ENCODE data around the gene SMIM24.
"Not testable (repeated sequence)": the region's sequence is repeated elsewhere in the genome, so short reads cannot be mapped to it uniquely, and the experiment has no call there.

The SMIM24 gene

GRCh38 chr19:3441089-3441985, 39.0 kb downstream of the SMIM24 start:
- in situ Hi-C loops (cut with HindIII; ENCODE audit: low sequenced_read_pairs): no loop called here

GRCh38 chr19:3440082-3440481, 40.2 kb downstream of the SMIM24 start:
- in situ Hi-C loops (cut with HindIII; ENCODE audit: low sequenced_read_pairs): no loop called here

DNA sequence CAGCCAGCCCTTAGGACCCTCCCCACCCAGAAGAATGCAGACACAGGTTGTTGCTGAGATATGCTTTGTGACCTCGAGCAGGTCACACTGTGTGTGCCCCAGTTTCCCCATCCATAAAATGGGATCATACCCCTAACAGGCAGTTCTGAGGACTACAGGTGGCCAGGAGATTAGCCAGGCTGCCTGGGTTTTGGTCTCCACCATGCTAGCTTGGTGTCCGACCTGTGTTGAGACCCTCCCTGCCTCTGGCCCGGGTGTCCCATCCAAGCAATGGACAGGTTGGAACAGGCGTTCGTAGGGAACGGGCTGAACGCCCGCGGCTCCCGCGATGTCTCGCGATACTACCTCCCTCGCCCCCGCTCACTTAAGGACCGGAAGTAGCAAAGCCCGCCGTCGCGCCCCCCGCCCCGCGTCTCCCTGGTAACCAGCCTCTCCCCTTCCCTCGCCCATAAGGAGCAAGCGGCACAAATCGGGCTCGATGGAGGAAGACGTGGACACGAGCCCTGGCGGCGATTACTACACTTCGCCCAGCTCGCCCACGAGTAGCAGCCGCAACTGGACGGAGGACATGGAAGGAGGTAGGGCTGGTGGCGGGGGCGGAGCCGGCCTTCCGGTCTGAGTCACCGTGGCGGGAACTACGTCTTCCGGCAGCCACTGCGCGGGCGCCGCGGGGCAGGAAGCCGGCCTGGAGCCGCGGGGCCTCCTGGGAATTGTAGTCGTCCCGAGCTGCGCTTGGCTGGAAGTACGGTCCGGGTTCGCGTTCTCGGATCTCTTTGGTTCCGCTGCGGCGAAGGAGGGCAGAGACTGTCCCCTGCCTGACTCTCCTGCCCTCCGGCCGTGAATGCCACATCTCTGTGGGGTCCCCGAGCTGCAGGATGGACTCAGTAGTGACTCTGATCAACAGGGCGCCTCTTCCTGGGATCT, 45.4 kb downstream of the SMIM24 start:
- in situ Hi-C loops (cut with HindIII; ENCODE audit: low sequenced_read_pairs): no loop called here

DNA sequence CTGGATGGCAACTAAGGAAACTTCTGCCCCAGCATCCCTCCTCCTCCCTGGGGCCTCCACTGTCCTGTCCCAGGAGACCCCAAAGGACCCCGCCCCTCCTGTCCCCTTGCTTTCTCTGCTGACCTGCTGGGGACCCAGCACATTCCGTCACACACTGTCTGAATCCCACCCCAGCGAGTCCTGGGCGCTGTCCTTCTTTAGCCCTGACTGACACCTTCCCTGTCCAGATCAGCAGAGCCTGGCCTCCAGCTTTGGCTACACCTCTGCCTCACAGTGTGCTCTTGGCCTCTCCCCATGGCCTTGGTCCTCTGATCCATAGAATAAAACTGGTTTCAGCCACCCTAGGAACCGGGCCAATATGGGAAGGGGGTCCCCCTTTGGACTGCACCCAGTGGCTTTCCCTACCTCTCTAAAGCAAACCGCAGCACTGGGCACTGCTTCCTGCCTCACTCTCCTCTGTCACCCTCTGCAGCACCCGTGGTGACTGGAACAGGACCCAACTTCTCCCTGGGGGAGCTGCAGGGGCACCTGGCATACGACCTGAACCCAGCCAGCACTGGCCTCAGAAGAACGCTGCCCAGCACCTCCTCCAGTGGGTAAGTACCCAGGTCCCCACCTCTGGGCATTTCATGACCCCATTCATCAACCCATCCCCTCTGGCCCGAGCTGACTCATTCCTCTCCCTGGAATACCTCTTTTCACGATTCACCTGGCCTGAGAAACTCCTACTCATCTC, 46.4 kb downstream of the SMIM24 start:
- in situ Hi-C loops (cut with HindIII; ENCODE audit: low sequenced_read_pairs): no loop called here

DNA sequence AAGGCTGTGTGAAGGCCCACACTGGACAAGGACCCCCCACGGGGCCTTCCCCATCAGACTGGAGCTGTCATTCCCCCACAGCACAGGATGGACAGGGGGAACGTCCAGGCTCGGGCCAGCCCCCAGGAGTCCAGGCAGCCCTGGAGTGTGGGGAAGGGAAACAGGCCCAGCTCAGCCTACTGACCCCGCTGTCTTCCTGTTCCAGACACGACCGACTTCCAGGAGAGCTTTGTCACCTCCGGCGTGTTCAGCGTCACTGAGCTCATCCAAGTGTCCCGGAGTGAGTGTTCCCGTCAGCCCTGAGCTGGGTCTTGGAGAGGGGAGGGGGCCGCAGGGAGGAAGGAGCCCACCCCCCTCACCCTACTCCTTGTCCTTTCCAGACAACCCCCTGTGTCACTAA, 47.0 kb downstream of the SMIM24 start:
- in situ Hi-C loops (cut with HindIII; ENCODE audit: low sequenced_read_pairs): no loop called here

DNA sequence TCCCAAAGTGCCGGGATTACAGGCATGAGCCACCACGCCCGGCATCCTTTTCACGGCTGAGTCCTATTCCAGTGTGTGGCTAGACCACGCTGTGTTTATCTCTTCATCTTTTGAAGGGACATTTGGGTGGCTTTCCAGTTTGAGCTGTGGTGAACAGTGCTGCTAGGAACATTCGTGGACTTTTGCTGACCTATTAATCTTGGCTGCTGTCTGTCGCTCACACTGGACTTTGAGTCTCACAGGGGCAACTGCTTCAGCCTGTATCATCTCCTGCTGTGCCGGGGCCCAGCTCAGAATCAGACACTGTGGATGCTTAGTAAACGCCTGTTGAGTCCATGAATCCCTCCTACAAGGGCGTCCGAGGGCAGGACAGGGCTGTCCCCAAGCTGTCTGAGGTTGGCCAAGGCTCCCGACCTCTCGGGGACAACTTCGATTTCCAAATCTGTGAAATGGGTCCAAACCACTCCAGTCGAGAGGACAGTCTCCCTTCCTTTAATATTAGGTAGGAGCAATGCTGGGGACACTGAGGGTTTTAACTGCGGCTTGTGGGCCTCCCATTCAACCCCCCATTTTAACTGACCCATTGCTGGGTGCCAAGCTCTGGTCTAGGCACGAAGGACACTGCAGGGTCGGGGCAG, 48.4 kb downstream of the SMIM24 start:
- in situ Hi-C loops (cut with HindIII; ENCODE audit: low sequenced_read_pairs): no loop called here

DNA sequence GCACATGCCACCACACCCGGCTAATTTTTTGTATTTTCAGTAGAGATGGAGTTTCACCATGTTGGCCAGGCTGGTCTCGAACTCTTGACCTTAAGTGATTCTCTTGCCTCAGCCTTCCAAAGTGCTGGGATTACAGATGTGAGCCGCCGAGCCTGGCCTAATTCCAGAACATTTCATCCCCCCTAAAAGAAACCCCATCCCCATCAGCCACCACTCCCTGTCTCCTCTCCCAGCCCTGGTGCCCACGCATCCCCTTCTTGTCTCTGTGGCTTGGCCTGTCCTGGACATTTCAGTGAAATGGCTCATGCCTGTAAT, 50.0 kb downstream of the SMIM24 start:
- in situ Hi-C loops (cut with HindIII; ENCODE audit: low sequenced_read_pairs): not testable (repeated sequence)

GRCh38 chr19:3426433-3426832, 53.9 kb downstream of the SMIM24 start:
- in situ Hi-C loops (cut with HindIII; ENCODE audit: low sequenced_read_pairs): no loop called here

Data from endothelial cell of hepatic sinusoid (primary cell).